AG10803 (cell line): ENCODE measurements around the gene ABHD2.
"Not testable (repeated sequence)": the region's sequence is repeated elsewhere in the genome, so short reads cannot be mapped to it uniquely, and the experiment has no call there.

ENCODE experiments used
- DNase-seq: peaks from one replicate; pipeline ENCODE4 v3.0.0; 2010; ENCODE audit warnings: low read depth
- H3K4me3 ChIP-seq: 2 replicates; pipeline ENCODE4 v1.5.1; 2011; ENCODE audit warnings: mild to moderate bottlenecking, low read length, control low read depth
- CTCF ChIP-seq: conservative IDR thresholded peaks from 2 replicates; pipeline ENCODE4 v1.5.1; 2011; ENCODE audit warnings: mild to moderate bottlenecking, low read length, control low read depth, inconsistent platforms

Gene ABHD2

GRCh38 chr15:89129816-89130134 is 41.5 kb downstream of the ABHD2 start:
- H3K4me3 ChIP-seq, result no peak overlapping the region
- DNase-seq, result no peak
- no peak for TF ChIP-seq CTCF

- no peak for DNase-seq
- H3K4me3 ChIP-seq, result no peak overlapping the region
- no peak for TF ChIP-seq CTCF
Observed at GRCh38 chr15:89130201-89130600, 41.9 kb downstream of the ABHD2 start.

GRCh38 chr15:89131731-89132130 is 43.5 kb downstream of the ABHD2 start:
- no peak for DNase-seq
- TF ChIP-seq CTCF, result no peak
- no peak overlapping the region for H3K4me3 ChIP-seq

- DNase-seq, result no peak
- no peak overlapping the region for H3K4me3 ChIP-seq
- TF ChIP-seq CTCF, result no peak
Observed at GRCh38 chr15:89132611-89133507, 44.6 kb downstream of the ABHD2 start.

GRCh38 chr15:89135387-89136077 is 47.3 kb downstream of the ABHD2 start:
- not testable (repeated sequence) for DNase-seq, H3K4me3 ChIP-seq

- H3K4me3 ChIP-seq, result no peak overlapping the region
- no peak for TF ChIP-seq CTCF
- no peak for DNase-seq
Observed at GRCh38 chr15:89136078-89136806, 48.0 kb downstream of the ABHD2 start.

GRCh38 chr15:89136818-89137772 is 48.8 kb downstream of the ABHD2 start:
- H3K4me3 ChIP-seq, result no peak overlapping the region
- TF ChIP-seq CTCF, result no peak
- DNase-seq, result peak; percentile 70
